GM18861 (cell line): ENCODE results near the gene RAB4A.

ENCODE experiments used
- ATAC-seq: cut with Tn5 transposase; IDR thresholded peaks from one replicate; pipeline ENCODE4 v1.9.1; 2021; ENCODE audit not compliant: unreplicated experiment

RAB4A gene

GRCh38 chr1:229328598-229329362, 57.9 kb downstream of the RAB4A start:
- ATAC-seq = no peak

GRCh38 chr1:229334269-229334668, 63.4 kb downstream of the RAB4A start:
- no peak for ATAC-seq

GRCh38 chr1:229334716-229335115, 63.8 kb downstream of the RAB4A start:
- no peak for ATAC-seq

- ATAC-seq = no peak
Observed at GRCh38 chr1:229336345-229336744, 65.4 kb downstream of the RAB4A start.

- ATAC-seq = no peak
Observed at GRCh38 chr1:229339086-229339485, 68.2 kb downstream of the RAB4A start.

GRCh38 chr1:229339520-229339919, 68.6 kb downstream of the RAB4A start:
- ATAC-seq = no peak

GRCh38 chr1:229340496-229340895, 69.6 kb downstream of the RAB4A start:
- no peak for ATAC-seq

GRCh38 chr1:229341774-229342655, 71.1 kb downstream of the RAB4A start:
- peak; percentile 45 for ATAC-seq

- ATAC-seq = peak; percentile 34
Observed at GRCh38 chr1:229342656-229343569, 72.0 kb downstream of the RAB4A start, which contains the start of gene CCSAP. Gene CCSAP (minus strand): TSS chr1:229343047. CDS start chr1:229342465, 582 bp downstream.

- ATAC-seq = no peak
Observed at GRCh38 chr1:229344139-229344538, 73.2 kb downstream of the RAB4A start.

GRCh38 chr1:229344937-229345684, 74.2 kb downstream of the RAB4A start:
- no peak for ATAC-seq

GRCh38 chr1:229347528-229347927, 76.6 kb downstream of the RAB4A start:
- no peak for ATAC-seq

- ATAC-seq = no peak
Observed at GRCh38 chr1:229349463-229350385, 78.8 kb downstream of the RAB4A start.

GRCh38 chr1:229352975-229353374, 82.1 kb downstream of the RAB4A start:
- ATAC-seq = no peak

GRCh38 chr1:229354226-229354625, 83.3 kb downstream of the RAB4A start:
- no peak for ATAC-seq
